ENCODE results near the gene CRIP3. TPM values are rescaled to one million over a fixed set of nuclear protein-coding genes. Genes with fewer than 3 reads are reported as not detected.
A peak's percentile ranks its signal among the peaks of the same experiment; 100 is the strongest.

CRIP3 gene
- total RNA-seq, 2 donors from 2014 or later, result 1.5 TPM; not detected in 1

DNA sequence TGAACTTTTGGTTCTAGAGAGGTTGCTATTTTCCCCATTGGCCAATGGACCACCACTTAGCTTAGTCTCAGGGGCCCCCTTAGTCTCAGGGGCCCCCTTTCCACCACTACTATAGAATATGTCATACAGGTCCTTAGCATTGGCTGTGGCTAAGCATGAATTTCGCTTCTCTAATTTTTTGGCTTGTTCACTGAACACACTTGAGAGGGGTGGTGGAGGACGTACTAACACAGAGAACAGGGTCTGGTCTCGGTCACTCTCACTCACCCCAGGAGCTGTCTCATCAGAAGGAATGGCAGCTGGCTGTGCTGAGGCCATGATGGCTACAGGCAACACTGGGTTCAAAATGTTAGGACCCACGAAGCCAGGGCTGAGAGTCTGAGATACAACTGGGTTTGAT is 30.5 kb upstream of the CRIP3 start:
- no peak for DNase-seq (ENCODE audit: low spot score)
- Histone ChIP-seq H3K4me3 (no peak overlapping the region), H3K9me3 (no peaks in the 10 kb centered on the region), H3K27ac (no peak overlapping the region), H3K36me3 (peaks cover 50% of the 10 kb centered on the region), H3K27me3 (no peaks in the 10 kb centered on the region), H3K4me1 (no peaks in the 10 kb centered on the region)
- TF ChIP-seq, protein P1, sequence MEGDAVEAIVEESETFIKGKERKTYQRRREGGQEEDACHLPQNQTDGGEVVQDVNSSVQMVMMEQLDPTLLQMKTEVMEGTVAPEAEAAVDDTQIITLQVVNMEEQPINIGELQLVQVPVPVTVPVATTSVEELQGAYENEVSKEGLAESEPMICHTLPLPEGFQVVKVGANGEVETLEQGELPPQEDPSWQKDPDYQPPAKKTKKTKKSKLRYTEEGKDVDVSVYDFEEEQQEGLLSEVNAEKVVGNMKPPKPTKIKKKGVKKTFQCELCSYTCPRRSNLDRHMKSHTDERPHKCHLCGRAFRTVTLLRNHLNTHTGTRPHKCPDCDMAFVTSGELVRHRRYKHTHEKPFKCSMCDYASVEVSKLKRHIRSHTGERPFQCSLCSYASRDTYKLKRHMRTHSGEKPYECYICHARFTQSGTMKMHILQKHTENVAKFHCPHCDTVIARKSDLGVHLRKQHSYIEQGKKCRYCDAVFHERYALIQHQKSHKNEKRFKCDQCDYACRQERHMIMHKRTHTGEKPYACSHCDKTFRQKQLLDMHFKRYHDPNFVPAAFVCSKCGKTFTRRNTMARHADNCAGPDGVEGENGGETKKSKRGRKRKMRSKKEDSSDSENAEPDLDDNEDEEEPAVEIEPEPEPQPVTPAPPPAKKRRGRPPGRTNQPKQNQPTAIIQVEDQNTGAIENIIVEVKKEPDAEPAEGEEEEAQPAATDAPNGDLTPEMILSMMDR (IDR thresholded peaks at IDR 0.05), result no peak

DNA sequence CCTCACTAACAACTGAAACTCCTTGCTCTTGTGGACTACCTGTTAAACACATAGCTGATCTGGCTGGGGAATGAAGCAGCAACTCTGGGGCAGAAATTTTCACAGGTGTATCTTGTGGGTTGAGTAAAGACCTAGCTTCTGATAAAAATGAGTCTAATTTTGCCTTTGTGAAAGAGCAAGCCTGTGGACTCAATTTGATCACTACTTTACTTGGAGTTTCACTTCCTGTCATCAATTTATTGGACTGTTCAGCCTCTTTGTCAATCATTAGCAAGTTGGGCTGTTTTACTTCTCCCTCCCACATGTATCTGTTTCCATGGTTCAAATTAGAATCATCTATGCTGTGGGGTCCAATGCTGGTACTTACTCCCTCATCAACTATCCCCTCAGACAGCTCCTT is 29.6 kb upstream of the CRIP3 start:
- no peaks in the 10 kb centered on the region for H3K9me3 ChIP-seq
- no peaks in the 10 kb centered on the region for H3K27me3 ChIP-seq
- H3K4me3 ChIP-seq, result no peak overlapping the region
- TF ChIP-seq, protein P1 (IDR thresholded peaks at IDR 0.05), result no peak
- H3K36me3 ChIP-seq, result peaks cover 47% of the 10 kb centered on the region
- DNase-seq (ENCODE audit: low spot score), result no peak
- H3K27ac ChIP-seq, result no peak overlapping the region
- H3K4me1 ChIP-seq, result no peaks in the 10 kb centered on the region

DNA sequence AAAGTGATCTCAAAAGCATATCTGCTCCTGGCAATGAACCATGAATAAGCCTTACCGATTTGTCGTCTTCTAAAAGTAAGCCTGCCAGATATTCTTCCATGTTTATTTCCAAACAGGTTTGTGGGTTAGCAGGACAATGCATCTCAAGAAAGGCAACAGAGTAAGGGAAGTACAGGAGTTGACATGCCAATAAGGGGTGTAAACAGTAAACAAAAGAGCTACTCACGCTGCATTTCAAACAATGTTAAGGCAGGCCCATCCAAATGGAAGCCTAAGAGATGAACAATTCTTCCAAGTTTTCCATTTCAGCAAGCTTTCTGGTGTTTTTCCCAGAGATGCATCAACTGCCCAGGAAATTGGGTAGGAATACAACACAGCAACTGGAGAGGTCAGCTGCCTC is 27.8 kb upstream of the CRIP3 start:
- Histone ChIP-seq H3K4me1 (no peaks in the 10 kb centered on the region), H3K36me3 (peaks cover 34% of the 10 kb centered on the region), H3K27me3 (no peaks in the 10 kb centered on the region), H3K4me3 (no peak overlapping the region), H3K27ac (no peak overlapping the region), H3K9me3 (no peaks in the 10 kb centered on the region)
- TF ChIP-seq, protein P1 (IDR thresholded peaks at IDR 0.05), result no peak
- no peak for DNase-seq (ENCODE audit: low spot score)

- peaks cover 25% of the 10 kb centered on the region for H3K36me3 ChIP-seq
- no peaks in the 10 kb centered on the region for H3K27me3 ChIP-seq
- no peaks in the 10 kb centered on the region for H3K4me1 ChIP-seq
- no peaks in the 10 kb centered on the region for H3K9me3 ChIP-seq
- no peak for DNase-seq (ENCODE audit: low spot score)
- H3K27ac ChIP-seq, result no peak overlapping the region
- no peak overlapping the region for H3K4me3 ChIP-seq
- TF ChIP-seq, protein P1 (IDR thresholded peaks at IDR 0.05), result no peak
Measured at GRCh38 chr6:43335469-43335868, 26.8 kb upstream of the CRIP3 start.

DNA sequence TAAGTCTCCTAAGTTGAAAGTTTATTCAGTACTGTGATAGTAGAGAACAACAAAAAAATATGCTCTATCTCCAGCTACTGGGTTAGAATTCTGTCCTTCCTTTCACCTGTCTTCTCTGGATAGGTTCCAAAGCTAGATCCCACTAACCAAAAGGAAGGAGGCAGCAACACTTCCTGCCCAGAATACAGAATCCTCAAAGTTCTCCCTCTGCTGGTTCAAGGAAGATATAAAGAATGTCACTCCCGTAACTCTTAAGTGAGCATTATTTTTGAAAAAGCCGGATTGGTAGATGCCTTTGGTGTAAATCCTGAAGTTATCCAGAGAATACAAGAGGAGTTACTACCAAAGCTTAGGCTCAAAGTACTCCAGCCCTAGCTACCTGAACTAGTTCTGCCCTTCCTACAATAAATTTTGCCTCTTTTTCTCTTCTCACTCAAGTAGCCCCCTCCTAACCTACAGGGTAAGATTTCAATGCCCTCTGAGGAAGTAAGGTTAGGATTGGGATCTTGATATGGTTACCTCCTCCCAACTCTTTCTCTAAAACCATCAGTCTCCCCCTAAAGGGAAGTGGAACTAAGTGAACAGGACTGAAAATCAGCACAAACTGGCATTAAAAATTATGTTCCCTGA is 26.0 kb upstream of the CRIP3 start:
- Histone ChIP-seq H3K27me3 (no peaks in the 10 kb centered on the region), H3K9me3 (no peaks in the 10 kb centered on the region), H3K4me3 (no peak overlapping the region), H3K4me1 (no peaks in the 10 kb centered on the region), H3K36me3 (peaks cover 16% of the 10 kb centered on the region), H3K27ac (no peak overlapping the region)
- DNase-seq (ENCODE audit: low spot score), result no peak
- TF ChIP-seq, protein P1 (IDR thresholded peaks at IDR 0.05), result peak; percentile 34 to 63

GRCh38 chr6:43331891-43332290 is 23.3 kb upstream of the CRIP3 start:
- H3K9me3 ChIP-seq, result no peaks in the 10 kb centered on the region
- H3K27ac ChIP-seq, result no peak overlapping the region
- H3K36me3 ChIP-seq, result no peaks in the 10 kb centered on the region
- H3K4me1 ChIP-seq, result peaks cover 0 to 5% of the 10 kb centered on the region in 2 donors
- TF ChIP-seq, protein P1 (IDR thresholded peaks at IDR 0.05), result no peak
- H3K4me3 ChIP-seq, result no peak overlapping the region
- H3K27me3 ChIP-seq, result no peaks in the 10 kb centered on the region
- no peak for DNase-seq (ENCODE audit: low spot score)

Data from right atrium auricular region (tissue), 2 donors.